Fibroblast of lung (primary cell): ENCODE results near the gene PTTG2.

Experiments
- EZH2 ChIP-seq: IDR thresholded peaks from 2 replicates; pipeline ENCODE4 v1.5.1; 2012; ENCODE audit warnings: low read length, control low read depth, mild to moderate bottlenecking; ENCODE audit errors: missing control alignments
- TF ChIP-seq, protein P1 (sequence below), 2 donors: IDR thresholded peaks in 1 of 2; conservative IDR thresholded peaks in 1 of 2; 1 replicate in 1 of 2; 2 replicates in 1 of 2; pipeline ENCODE4 v1.5.1; 2011 to 2012; ENCODE audit warnings: low read length in 2 of 2, control low read depth in 1 of 2, inconsistent platforms in 1 of 2, low read depth in 1 of 2, mild to moderate bottlenecking in 1 of 2

- TF ChIP-seq, protein P1, sequence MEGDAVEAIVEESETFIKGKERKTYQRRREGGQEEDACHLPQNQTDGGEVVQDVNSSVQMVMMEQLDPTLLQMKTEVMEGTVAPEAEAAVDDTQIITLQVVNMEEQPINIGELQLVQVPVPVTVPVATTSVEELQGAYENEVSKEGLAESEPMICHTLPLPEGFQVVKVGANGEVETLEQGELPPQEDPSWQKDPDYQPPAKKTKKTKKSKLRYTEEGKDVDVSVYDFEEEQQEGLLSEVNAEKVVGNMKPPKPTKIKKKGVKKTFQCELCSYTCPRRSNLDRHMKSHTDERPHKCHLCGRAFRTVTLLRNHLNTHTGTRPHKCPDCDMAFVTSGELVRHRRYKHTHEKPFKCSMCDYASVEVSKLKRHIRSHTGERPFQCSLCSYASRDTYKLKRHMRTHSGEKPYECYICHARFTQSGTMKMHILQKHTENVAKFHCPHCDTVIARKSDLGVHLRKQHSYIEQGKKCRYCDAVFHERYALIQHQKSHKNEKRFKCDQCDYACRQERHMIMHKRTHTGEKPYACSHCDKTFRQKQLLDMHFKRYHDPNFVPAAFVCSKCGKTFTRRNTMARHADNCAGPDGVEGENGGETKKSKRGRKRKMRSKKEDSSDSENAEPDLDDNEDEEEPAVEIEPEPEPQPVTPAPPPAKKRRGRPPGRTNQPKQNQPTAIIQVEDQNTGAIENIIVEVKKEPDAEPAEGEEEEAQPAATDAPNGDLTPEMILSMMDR (conservative IDR thresholded peaks at IDR 0.05 in 1 of 2, IDR thresholded peaks at IDR 0.05 in 1 of 2; ENCODE audit: low read depth in 1 of 2, low read length in 2 of 2), result no peak
- no peak for TF ChIP-seq EZH2
Observed at GRCh38 chr4:37991623-37992410, 31.6 kb downstream of the PTTG2 start.
